Dermis blood vessel endothelial cell (primary cell): ENCODE results near the gene THSD7B. TPM values are rescaled to one million over a fixed set of nuclear protein-coding genes. Genes with fewer than 3 reads are reported as not detected.
"Not testable (repeated sequence)": the region's sequence is repeated elsewhere in the genome, so short reads cannot be mapped to it uniquely, and the experiment has no call there.

ENCODE experiments used
- DNase-seq: peaks from one replicate; pipeline ENCODE4 v3.0.0; 2010
- total RNA-seq: library from RNA; depleted of rRNA; stranded (reverse); fragments of >200 nt; gene quantifications from 2 replicates; pipeline ENCODE4 v1.2.3, GENCODE V29; 2014

The THSD7B gene
- total RNA-seq: under 0.01 TPM in 1 of 2 replicates, not detected in the other

GRCh38 chr2:136765256-136766072 is at the start of gene THSD7B:
Gene THSD7B, plus strand, starts transcription at chr2:136765545. Its CDS starts 116,634 bp downstream, at chr2:136882179.
- no peak for DNase-seq

- DNase-seq: no peak
These were observed 47.1 kb upstream of the THSD7B start for GRCh38 chr2:136718273-136718672.

- DNase-seq: no peak
These were observed 37.2 kb upstream of the THSD7B start for GRCh38 chr2:136727973-136728699.

- no peak for DNase-seq
These were observed 29.1 kb upstream of the THSD7B start for GRCh38 chr2:136736236-136736635.

GRCh38 chr2:136738044-136738443 is 27.3 kb upstream of the THSD7B start:
- DNase-seq: no peak

GRCh38 chr2:136741471-136741870 is 23.9 kb upstream of the THSD7B start:
- no peak for DNase-seq

- no peak for DNase-seq
These were observed 15.3 kb upstream of the THSD7B start for GRCh38 chr2:136750065-136750464.

- no peak for DNase-seq
These were observed 13.9 kb upstream of the THSD7B start for GRCh38 chr2:136751406-136751805.

GRCh38 chr2:136758504-136758903 is 6.8 kb upstream of the THSD7B start:
- not testable (repeated sequence) for DNase-seq

- no peak for DNase-seq
These were observed 691 bp upstream of the THSD7B start for GRCh38 chr2:136764452-136765255.

GRCh38 chr2:136766073-136766404 is 694 bp downstream of the THSD7B start:
- no peak for DNase-seq

GRCh38 chr2:136767030-136767429 is 1.7 kb downstream of the THSD7B start:
- no peak for DNase-seq

GRCh38 chr2:136769871-136770270 is 4.5 kb downstream of the THSD7B start:
- no peak for DNase-seq

- no peak for DNase-seq
These were observed 5.0 kb downstream of the THSD7B start for GRCh38 chr2:136770384-136770783.

GRCh38 chr2:136777391-136777790 is 12.0 kb downstream of the THSD7B start:
- DNase-seq: no peak

GRCh38 chr2:136783856-136784255 is 18.5 kb downstream of the THSD7B start:
- DNase-seq: no peak

GRCh38 chr2:136785215-136785614 is 19.9 kb downstream of the THSD7B start:
- DNase-seq: no peak

GRCh38 chr2:136787970-136788369 is 22.6 kb downstream of the THSD7B start:
- no peak for DNase-seq

- no peak for DNase-seq
These were observed 31.0 kb downstream of the THSD7B start for GRCh38 chr2:136796339-136796738.

GRCh38 chr2:136798766-136799165 is 33.4 kb downstream of the THSD7B start:
- no peak for DNase-seq

- no peak for DNase-seq
These were observed 36.3 kb downstream of the THSD7B start for GRCh38 chr2:136801661-136802060.

GRCh38 chr2:136809998-136810397 is 44.7 kb downstream of the THSD7B start:
- DNase-seq: no peak

GRCh38 chr2:136818839-136819238 is 53.5 kb downstream of the THSD7B start:
- DNase-seq: no peak
